ENCODE results near the gene SYNE4. TPM values are rescaled to one million over a fixed set of nuclear protein-coding genes. Genes with fewer than 3 reads are reported as not detected.
A peak's percentile ranks its signal among the peaks of the same experiment; 100 is the strongest.
"Not testable (repeated sequence)": the region's sequence is repeated elsewhere in the genome, so short reads cannot be mapped to it uniquely, and the experiment has no call there.

The SYNE4 gene, protein sequence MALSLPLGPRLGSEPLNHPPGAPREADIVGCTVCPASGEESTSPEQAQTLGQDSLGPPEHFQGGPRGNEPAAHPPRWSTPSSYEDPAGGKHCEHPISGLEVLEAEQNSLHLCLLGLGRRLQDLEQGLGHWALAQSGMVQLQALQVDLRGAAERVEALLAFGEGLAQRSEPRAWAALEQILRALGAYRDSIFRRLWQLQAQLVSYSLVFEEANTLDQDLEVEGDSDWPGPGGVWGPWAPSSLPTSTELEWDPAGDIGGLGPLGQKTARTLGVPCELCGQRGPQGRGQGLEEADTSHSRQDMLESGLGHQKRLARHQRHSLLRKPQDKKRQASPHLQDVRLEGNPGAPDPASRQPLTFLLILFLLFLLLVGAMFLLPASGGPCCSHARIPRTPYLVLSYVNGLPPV
- 2.2 and 2.9 TPM in 2 replicates for total RNA-seq

DNA sequence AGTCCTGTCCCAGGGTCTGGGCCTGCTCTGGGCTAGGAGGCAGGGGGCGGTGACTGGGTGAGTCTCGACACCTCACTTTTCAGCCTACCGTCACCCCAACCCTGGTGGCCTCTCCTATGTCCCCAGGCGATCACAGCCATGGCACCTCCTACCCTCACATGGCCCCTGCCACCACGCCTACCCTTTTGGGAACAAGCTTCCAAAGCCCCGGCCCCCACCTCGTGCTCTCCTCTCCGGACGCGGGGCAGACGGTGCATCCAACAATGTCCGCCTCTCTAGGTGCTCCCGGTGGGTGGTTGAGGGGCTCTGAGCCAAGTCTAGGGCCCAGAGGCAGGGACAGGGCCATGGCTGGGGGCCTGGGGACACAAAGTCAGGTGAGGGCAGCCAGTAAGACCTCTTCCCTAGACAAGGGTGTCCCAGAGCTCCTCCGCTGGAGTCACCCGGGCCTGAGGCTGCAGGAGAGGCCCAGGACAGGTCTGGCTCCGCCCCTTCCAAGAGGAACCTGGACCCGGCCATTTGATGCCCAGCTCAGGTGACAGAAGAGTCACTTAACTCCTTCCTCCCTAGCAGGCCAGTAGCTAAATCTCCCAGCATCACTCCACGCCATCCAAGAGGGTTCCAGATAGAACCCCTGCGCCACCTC lies at the start of gene SYNE4:
SYNE4 (minus strand) TSS at position 478 of the 643 bp plus-strand sequence; CDS start at position 346, 132 bp downstream.
- no peaks in the 10 kb centered on the region for H3K9me3 Mint-ChIP-seq
- no peaks in the 10 kb centered on the region for H3K27me3 Mint-ChIP-seq
- peak within 1 kb of the TSS; percentile 76 for H3K27ac Mint-ChIP-seq
- H3K4me3 Mint-ChIP-seq = peak within 1 kb of the TSS; percentile 78
- peaks cover 19% of the 10 kb centered on the region for H3K4me1 Mint-ChIP-seq
- intact Hi-C loops (cut with micrococcal nuclease) = no loop called here
- no peak for DNase-seq
- peaks cover 10% of the 10 kb centered on the region for H3K36me3 Mint-ChIP-seq (ENCODE audit: low read depth)

DNA sequence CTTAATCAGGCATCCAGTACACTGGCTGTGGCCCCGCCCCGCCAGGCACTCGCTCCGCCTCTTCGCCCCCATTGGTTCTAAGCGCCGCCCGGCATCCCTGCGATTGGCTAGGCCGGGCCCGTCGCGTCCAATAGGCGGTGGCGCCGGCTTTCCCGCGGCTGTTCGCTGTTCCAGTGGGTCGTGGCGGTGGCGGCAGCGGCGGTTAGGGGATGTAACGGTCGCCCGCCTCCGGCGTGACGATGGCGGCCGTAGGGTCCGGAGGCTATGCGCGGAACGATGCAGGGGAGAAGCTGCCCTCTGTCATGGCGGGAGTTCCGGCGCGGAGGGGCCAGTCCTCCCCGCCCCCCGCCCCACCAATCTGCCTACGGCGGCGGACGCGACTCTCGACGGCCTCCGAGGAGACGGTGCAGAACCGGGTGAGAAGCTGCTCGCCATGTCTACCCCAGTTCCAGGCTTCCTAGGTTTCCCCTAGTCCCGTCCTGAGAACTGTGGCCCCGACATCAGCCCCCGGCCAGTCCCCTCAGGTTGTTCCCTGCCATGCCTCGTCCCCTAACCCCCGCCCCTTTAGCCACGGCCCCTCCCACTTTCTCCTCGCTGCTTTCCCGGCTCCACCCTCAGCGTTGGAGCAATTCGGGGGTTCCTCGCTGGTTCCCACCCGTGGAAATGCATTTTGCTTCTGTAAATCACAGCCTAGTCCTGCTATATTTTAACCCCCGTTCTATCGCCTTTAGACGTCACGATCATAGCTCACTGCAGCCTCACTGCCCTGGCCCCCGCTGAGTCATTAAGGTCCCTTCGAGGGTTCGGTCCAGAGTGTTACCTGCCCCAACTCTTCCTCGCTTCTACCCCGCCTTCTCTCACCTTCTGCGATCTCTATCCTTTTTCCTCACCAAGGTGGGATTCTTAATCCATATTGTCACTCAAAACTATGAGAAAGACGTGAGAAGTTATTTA lies 46.4 kb upstream of the SYNE4 start, which contains the start of gene WDR62:
WDR62 (plus strand) TSS at position 165 of the 954 bp plus-strand sequence; CDS start at position 240, 75 bp downstream.
- peaks cover 15% of the 10 kb centered on the region for H3K36me3 Mint-ChIP-seq (ENCODE audit: low read depth)

DNA sequence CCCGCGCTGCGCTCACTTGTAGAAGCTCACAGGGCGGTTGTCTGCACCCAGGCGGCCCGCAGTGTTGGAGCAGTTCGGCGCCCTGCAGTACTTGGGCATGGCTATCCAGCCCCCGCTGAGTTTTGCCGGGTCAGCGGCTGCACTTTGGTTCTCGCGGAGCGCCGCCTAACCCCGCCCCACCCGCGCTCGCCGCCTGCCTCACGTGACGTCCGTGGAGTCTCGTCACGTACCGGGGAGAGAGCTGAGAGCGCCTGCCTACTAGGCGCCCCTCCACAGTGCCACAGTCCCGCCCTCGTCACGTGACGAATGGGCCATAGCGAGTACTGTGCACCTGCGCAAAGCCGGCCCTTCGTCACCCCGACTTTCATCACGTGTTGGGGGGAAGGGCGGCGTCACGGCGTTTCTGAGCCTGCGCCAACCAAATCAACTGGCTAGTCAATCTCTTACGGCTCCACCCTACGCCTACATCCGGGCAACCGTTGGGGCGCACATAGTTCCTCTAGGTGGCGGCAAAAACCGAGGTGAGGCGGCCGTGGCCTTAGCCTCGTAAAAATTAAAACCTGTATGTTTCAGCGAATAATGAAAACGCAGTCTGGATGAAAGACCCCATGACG lies 45.6 kb upstream of the SYNE4 start, which contains the start of gene THAP8:
THAP8 (minus strand) TSS at position 167 of the 614 bp plus-strand sequence; CDS start at position 99, 68 bp downstream.
- intact Hi-C loops (cut with micrococcal nuclease) = loop anchor here (1.0 to 5.0 kb wide), 7 partner anchors 40 to 406 kb away; partner anchors contain the start of genes ALKBH6, COX6B1, LIN37 and PSENEN
- Mint-ChIP-seq H3K27me3 (no peaks in the 10 kb centered on the region), H3K36me3 (ENCODE audit: low read depth) (peaks cover 11% of the 10 kb centered on the region)

More for the DNA sequence above, 46.4 kb upstream of the SYNE4 start, which contains the start of gene WDR62:
- H3K4me3 Mint-ChIP-seq = peak within 1 kb of the TSS; percentile 96
- H3K27me3 Mint-ChIP-seq = no peaks in the 10 kb centered on the region
- DNase-seq = peak; percentile 99
- no peaks in the 10 kb centered on the region for H3K9me3 Mint-ChIP-seq
- H3K4me1 Mint-ChIP-seq = peaks cover 35% of the 10 kb centered on the region
- intact Hi-C loops (cut with micrococcal nuclease) = loop anchor here (1.0 to 5.0 kb wide), 7 partner anchors 41 to 407 kb away; partner anchors contain the start of genes ALKBH6, COX6B1, LIN37 and PSENEN
- peak within 1 kb of the TSS; percentile 98 for H3K27ac Mint-ChIP-seq

DNA sequence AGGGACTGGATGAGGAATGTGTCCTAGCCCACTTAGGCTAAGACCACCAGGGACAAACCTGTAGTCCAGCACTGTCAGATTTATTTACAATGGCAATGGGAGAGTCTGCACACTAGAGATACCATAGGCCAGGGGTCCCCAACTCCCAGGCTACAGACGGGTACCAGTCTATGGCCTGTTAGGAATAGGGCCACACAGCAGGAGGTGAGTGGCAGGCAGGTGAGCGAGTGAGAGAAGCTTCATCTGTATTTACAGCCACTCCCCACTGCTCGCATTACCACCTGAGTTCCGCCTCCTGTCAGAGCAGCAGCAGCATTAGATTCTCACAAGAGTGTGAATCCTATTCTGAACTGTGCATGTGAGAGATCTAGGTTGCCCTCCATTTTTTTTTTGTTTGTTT lies 43.0 kb upstream of the SYNE4 start:
- intact Hi-C loops (cut with micrococcal nuclease) = loop anchor here (5.0 kb wide), 3 partner anchors 54 to 304 kb away; partner anchors contain the start of genes LIN37, PSENEN, SDHAF1 and U2AF1L4
- no peak for DNase-seq
- Mint-ChIP-seq H3K9me3 (no peaks in the 10 kb centered on the region), H3K27me3 (no peaks in the 10 kb centered on the region), H3K27ac (peak overlapping the region; percentile 3), H3K4me1 (peaks cover 26% of the 10 kb centered on the region), H3K4me3 (no peak overlapping the region), H3K36me3 (ENCODE audit: low read depth) (peaks cover 5% of the 10 kb centered on the region)

More for the DNA sequence above, 45.6 kb upstream of the SYNE4 start, which contains the start of gene THAP8:
- Mint-ChIP-seq H3K4me1 (peaks cover 35% of the 10 kb centered on the region), H3K9me3 (no peaks in the 10 kb centered on the region), H3K27ac (peak within 1 kb of the TSS; percentile 98), H3K4me3 (peak within 1 kb of the TSS; percentile 96)
- peak; percentile 100 for DNase-seq

DNA sequence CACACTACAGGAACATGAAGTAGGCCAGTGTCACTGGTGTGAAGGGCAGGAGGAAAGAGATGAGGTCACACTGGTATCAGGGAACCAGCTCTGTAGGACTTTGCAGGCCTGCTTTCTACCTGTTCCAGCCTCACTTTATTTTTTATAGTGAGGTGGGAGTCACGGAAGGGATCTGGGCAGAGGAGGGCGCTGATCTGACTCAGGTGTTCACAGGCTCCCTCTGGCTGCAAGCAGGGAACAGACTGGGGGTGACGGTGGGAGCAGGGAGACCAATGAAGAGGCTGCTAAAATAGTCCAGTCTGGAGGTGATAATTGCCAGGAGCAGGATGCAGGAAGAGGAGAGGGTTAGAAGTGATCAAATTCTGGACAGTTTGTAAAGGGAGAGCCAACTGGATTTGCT lies 42.6 kb upstream of the SYNE4 start:
- H3K4me3 Mint-ChIP-seq = no peak overlapping the region
- no peaks in the 10 kb centered on the region for H3K9me3 Mint-ChIP-seq
- H3K36me3 Mint-ChIP-seq (ENCODE audit: low read depth) = peaks cover 7% of the 10 kb centered on the region
- H3K27ac Mint-ChIP-seq = peak overlapping the region; percentile 3
- H3K27me3 Mint-ChIP-seq = no peaks in the 10 kb centered on the region
- DNase-seq = no peak
- H3K4me1 Mint-ChIP-seq = peaks cover 24% of the 10 kb centered on the region
- intact Hi-C loops (cut with micrococcal nuclease) = loop anchor here (5.0 kb wide), 3 partner anchors 54 to 304 kb away; partner anchors contain the start of genes LIN37, PSENEN, SDHAF1 and U2AF1L4

DNA sequence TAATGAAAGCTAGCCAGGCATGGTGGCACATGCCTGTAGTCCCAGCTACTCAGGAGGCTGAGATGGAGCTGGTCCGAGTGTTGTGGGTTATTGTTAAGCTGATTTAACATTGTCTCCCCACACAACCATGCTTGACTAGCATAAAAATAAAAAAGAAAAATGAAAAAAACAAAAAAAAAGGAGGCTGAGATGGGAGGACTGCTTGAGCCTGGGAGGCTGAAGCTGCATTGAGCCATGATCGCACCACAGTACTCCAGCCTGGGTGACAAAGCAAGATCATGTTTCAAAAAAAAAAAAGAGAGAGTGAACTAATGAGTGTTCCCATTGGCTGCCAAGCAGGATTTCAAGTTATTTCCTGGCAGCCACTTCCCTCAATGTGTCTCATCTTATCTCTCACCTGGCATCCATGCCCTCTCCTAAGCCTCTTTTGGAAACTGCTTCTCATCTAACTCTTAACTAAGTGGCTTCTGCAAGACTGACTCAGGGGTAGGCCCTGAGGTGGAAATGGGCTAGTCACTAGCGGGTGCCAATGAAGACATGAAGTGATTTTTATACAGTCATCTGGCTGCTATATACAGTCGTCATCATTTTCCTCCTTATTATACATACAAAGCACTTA lies 40.6 kb upstream of the SYNE4 start:
- H3K27me3 Mint-ChIP-seq = no peaks in the 10 kb centered on the region
- intact Hi-C loops (cut with micrococcal nuclease) = no loop called here
- H3K4me1 Mint-ChIP-seq = peaks cover 14% of the 10 kb centered on the region
- H3K9me3 Mint-ChIP-seq = no peaks in the 10 kb centered on the region
- no peak overlapping the region for H3K4me3 Mint-ChIP-seq
- H3K27ac Mint-ChIP-seq = no peak overlapping the region
- no peak for DNase-seq
- peaks cover 14% of the 10 kb centered on the region for H3K36me3 Mint-ChIP-seq (ENCODE audit: low read depth)

DNA sequence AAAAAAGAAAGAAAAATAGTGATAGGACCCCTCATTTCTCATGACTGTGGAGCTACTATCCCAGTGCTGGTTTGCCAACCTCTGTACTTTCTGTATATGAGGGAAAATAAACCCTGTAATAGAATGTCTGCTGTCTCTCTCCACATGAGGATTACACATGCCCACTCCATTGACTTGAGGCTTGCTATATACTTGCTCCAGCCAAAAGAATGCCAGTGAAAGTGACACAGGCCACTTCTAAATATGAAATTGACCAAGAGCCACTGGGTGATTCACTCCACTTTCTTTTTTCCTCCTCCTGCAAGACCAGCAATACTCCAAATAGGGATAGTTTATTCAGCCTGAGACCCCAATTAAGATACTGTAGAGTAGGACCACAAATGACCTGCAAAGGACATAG lies 39.2 kb upstream of the SYNE4 start:
- Mint-ChIP-seq H3K4me3 (no peak overlapping the region), H3K4me1 (peaks cover 9% of the 10 kb centered on the region), H3K9me3 (no peaks in the 10 kb centered on the region), H3K27ac (no peak overlapping the region), H3K36me3 (ENCODE audit: low read depth) (peaks cover 17% of the 10 kb centered on the region), H3K27me3 (no peaks in the 10 kb centered on the region)
- no peak for DNase-seq
- intact Hi-C loops (cut with micrococcal nuclease) = no loop called here

DNA sequence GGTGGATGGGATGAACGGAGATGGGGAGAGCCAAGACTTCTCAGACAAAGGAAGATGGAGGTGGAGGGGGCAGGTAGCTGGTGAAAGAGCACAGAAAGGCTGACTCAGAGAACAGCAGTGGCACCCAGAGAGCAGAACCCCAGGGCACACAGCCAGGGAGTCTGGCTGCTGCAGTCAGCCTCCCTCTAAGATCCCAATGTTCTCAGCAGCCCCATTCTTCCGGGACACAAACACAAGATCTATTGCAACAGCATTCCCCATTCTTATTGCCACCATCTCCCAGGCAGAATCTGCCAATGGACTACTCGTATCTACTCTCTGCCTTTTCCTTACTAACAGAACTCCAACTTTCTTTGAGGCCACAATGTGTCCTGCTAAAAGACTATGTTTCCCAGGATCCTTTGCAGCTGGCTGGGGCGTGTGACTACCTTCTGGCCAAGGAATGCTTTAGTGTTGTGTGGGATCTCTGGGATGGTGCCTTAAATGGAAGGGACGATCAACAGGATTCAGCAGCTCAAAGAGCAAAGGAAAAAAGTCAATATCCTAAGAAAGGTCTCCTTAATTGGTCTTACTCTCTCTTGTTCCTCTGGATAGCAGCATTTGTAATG lies 37.9 kb upstream of the SYNE4 start:
- H3K27ac Mint-ChIP-seq = no peak overlapping the region
- peaks cover 17% of the 10 kb centered on the region for H3K36me3 Mint-ChIP-seq (ENCODE audit: low read depth)
- H3K9me3 Mint-ChIP-seq = no peaks in the 10 kb centered on the region
- peaks cover 6% of the 10 kb centered on the region for H3K4me1 Mint-ChIP-seq
- intact Hi-C loops (cut with micrococcal nuclease) = no loop called here
- H3K4me3 Mint-ChIP-seq = no peak overlapping the region
- no peak for DNase-seq
- no peaks in the 10 kb centered on the region for H3K27me3 Mint-ChIP-seq

DNA sequence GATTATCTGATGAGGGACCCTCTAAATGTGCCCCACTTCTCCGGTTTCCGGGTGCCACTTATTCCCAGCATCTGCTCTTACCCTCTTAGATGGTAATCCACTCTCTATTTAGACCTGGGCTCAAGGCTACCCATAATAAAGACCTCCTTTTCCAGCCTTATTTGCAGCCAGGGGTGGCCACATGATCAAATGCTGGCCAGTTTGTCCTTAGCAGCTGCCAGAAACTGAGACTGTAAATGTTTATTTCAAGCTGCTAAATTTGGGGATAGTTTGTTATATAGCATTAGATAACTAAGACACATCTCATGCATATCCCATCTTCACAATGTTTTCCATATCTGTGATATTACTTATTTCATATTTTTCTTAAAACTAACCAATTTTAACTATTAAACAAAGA lies 35.3 kb upstream of the SYNE4 start:
- H3K4me1 Mint-ChIP-seq = no peaks in the 10 kb centered on the region
- no peaks in the 10 kb centered on the region for H3K27me3 Mint-ChIP-seq
- no peak for DNase-seq
- H3K4me3 Mint-ChIP-seq = no peak overlapping the region
- H3K27ac Mint-ChIP-seq = no peak overlapping the region
- intact Hi-C loops (cut with micrococcal nuclease) = no loop called here
- peaks cover 19% of the 10 kb centered on the region for H3K36me3 Mint-ChIP-seq (ENCODE audit: low read depth)
- H3K9me3 Mint-ChIP-seq = no peaks in the 10 kb centered on the region

DNA sequence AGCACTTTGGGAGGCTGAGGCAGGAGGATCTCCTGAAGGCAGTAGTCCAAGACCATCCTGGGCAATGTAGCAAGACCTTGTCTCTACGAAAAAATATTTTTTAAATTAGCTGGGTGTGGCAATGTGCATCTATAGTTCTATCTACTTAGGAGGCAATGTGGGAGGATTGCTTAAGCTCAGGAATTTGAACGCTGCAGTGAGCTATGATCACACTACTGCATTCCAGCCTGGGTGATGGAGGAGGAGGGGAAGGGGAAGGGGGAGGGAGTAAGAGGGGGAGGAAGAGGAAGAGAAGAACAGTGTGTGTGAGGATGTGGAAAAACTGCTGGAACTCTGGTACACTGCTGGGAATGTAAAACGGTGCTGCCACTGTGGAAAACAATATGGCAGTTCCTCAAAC lies 33.2 kb upstream of the SYNE4 start:
- Mint-ChIP-seq H3K36me3 (ENCODE audit: low read depth) (peaks cover 19% of the 10 kb centered on the region), H3K9me3 (no peaks in the 10 kb centered on the region), H3K27me3 (no peaks in the 10 kb centered on the region), H3K4me1 (peaks cover 6% of the 10 kb centered on the region), H3K27ac (no peak overlapping the region), H3K4me3 (no peak overlapping the region)
- no peak for DNase-seq
- intact Hi-C loops (cut with micrococcal nuclease) = no loop called here

DNA sequence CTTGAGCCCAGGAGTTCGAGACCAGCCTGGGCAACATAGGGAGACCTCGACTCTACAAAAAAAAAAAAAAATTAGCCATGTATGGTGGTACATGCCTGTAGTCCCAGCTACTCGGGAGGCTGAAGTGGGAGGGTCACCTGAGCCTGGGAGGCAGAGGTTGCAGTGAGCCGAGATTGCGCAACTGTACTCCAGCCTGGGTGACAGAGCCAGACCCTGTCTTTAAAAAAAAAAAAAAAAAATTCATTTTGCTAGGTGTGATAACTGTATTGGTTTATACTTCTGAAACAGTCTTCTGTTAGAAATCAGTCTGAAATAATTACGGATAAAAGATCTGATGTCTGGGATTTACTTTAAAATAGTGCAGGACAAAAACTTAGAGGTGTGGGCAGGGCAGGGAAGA lies 32.5 kb upstream of the SYNE4 start:
- DNase-seq; H3K4me3 Mint-ChIP-seq; H3K27ac Mint-ChIP-seq; intact Hi-C loops (cut with micrococcal nuclease); H3K4me1 Mint-ChIP-seq; H3K27me3 Mint-ChIP-seq; H3K9me3 Mint-ChIP-seq: not testable (repeated sequence)
- peaks cover 14% of the 10 kb centered on the region for H3K36me3 Mint-ChIP-seq (ENCODE audit: low read depth)

DNA sequence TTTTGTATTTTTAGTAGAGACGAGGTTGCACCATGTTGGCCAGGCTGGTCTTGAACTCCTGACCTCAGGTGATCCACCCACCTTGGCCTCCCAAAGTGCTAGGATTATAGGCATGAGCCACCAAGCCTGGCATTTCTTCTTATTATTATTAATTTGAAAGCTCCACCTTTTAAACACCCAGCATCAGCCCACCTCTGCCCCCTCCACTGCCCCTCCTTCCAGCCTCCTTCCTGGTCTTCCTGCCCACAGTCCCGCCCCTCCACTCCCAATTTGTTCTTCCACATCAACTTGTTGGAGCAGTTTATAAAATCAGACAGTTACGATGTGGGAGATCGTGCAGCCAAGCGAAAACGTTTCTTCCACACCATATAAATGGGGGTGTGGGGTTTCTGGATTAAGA lies 31.9 kb upstream of the SYNE4 start:
- Mint-ChIP-seq H3K27me3 (no peaks in the 10 kb centered on the region), H3K4me3 (no peak overlapping the region), H3K9me3 (no peaks in the 10 kb centered on the region), H3K4me1 (peaks cover 11% of the 10 kb centered on the region), H3K36me3 (ENCODE audit: low read depth) (peaks cover 16% of the 10 kb centered on the region), H3K27ac (no peak overlapping the region)
- intact Hi-C loops (cut with micrococcal nuclease) = no loop called here
- no peak for DNase-seq

All from activated CD4-positive, alpha-beta T cell treated with anti-CD3 and anti-CD28 coated beads, Interleukin-2, amount 10 ng/mL, durations not matched to agents 24 days and 14 days (primary cell).